KMS-11 (cell line): Measurements from ENCODE around the gene MYBPC3.

Experiments used
- H2AFZ ChIP-seq: fragments of 200-600 bp; sonication (generic); 2 replicates; pipeline ENCODE4 v1.6.1; 2016; ENCODE audit warnings: antibody characterized with exemption, mixed run types, low read depth
- H3K27ac ChIP-seq: fragments of 200-600 bp; sonication (generic); 2 replicates; pipeline ENCODE4 v1.6.1; 2016; ENCODE audit warnings: mild to moderate bottlenecking, mixed run types
- H3K27me3 ChIP-seq: fragments of 200-600 bp; sonication (generic); 2 replicates; pipeline ENCODE4 v1.6.1; 2017; ENCODE audit warnings: mild to moderate bottlenecking, low read depth, mixed run types, moderate library complexity; ENCODE audit not compliant: insufficient read depth
- H3K36me3 ChIP-seq: fragments of 200-600 bp; sonication (generic); 2 replicates; pipeline ENCODE4 v1.6.1; 2017; ENCODE audit warnings: mild to moderate bottlenecking, mixed run types; ENCODE audit not compliant: insufficient read depth
- H3K4me1 ChIP-seq: fragments of 200-600 bp; sonication (generic); 2 replicates; pipeline ENCODE4 v1.6.1; 2016; ENCODE audit warnings: mild to moderate bottlenecking, low read depth, mixed run types; ENCODE audit not compliant: poor library complexity, severe bottlenecking
- H3K4me2 ChIP-seq: fragments of 200-600 bp; sonication (generic); 2 replicates; pipeline ENCODE4 v1.7.0; 2016; ENCODE audit warnings: mild to moderate bottlenecking, mixed run types
- H3K4me3 ChIP-seq: fragments of 200-600 bp; sonication (generic); IDR thresholded peaks from 2 replicates; pipeline ENCODE4 v1.6.1; 2017; ENCODE audit warnings: low read depth, low read length, mixed read lengths; ENCODE audit not compliant: insufficient read depth
- H3K79me2 ChIP-seq: fragments of 200-600 bp; sonication (generic); 2 replicates; pipeline ENCODE4 v1.6.1; 2016; ENCODE audit warnings: low read depth, mixed run types; ENCODE audit not compliant: insufficient read depth
- H3K9ac ChIP-seq: fragments of 200-600 bp; sonication (generic); 2 replicates; pipeline ENCODE4 v1.6.1; 2016; ENCODE audit warnings: mild to moderate bottlenecking, mixed run types
- H4K20me1 ChIP-seq: fragments of 200-600 bp; sonication (generic); 2 replicates; pipeline ENCODE4 v1.6.1; 2016; ENCODE audit warnings: mild to moderate bottlenecking, mixed run types; ENCODE audit not compliant: insufficient read depth
- TF ChIP-seq, protein P1 (sequence below): fragments of 200-600 bp; sonication (generic); conservative IDR thresholded peaks from 2 replicates; pipeline ENCODE4 v1.6.1; 2017; ENCODE audit warnings: low read depth, mild to moderate bottlenecking, antibody characterized with exemption, low read length, moderate library complexity, mixed read lengths

The MYBPC3 gene

DNA sequence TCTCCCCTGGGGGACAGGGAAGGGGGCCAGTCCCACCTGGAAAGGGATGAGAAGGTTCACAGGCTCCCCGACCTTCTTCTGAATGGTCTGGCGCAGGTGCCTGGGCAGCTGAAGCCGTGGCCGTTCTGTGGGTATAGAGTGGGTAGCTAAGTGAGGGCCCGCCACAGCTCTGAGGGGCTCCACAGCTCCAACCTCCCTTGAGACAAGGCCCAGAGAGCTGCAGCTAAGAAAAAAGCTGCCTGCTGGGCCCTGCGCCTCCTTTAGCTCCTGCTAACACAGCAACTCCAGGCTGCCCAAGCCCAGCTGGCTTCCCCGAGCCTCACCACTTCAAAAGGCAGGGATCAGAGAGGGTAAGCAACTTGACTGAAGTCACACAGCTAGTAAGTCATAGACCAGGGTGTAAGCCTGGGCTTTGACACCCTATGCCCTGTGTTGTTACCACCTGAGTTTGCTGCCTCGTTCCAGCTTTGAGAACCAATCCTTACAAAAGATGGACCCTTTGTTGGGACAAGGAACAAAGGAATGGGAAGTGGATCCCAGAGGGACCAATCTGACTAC is 18.5 kb downstream of the MYBPC3 start:
- Histone ChIP-seq H3K4me2 (no peak overlapping the region), H3K9ac (no peak overlapping the region), H3K4me3 (no peak overlapping the region), H3K79me2 (no peaks in the 10 kb centered on the region), H2AFZ (no peak overlapping the region), H3K27ac (no peak overlapping the region), H3K27me3 (no peaks in the 10 kb centered on the region), H4K20me1 (no peaks in the 10 kb centered on the region), H3K36me3 (no peaks in the 10 kb centered on the region), H3K4me1 (no peaks in the 10 kb centered on the region)
- TF ChIP-seq, protein P1, sequence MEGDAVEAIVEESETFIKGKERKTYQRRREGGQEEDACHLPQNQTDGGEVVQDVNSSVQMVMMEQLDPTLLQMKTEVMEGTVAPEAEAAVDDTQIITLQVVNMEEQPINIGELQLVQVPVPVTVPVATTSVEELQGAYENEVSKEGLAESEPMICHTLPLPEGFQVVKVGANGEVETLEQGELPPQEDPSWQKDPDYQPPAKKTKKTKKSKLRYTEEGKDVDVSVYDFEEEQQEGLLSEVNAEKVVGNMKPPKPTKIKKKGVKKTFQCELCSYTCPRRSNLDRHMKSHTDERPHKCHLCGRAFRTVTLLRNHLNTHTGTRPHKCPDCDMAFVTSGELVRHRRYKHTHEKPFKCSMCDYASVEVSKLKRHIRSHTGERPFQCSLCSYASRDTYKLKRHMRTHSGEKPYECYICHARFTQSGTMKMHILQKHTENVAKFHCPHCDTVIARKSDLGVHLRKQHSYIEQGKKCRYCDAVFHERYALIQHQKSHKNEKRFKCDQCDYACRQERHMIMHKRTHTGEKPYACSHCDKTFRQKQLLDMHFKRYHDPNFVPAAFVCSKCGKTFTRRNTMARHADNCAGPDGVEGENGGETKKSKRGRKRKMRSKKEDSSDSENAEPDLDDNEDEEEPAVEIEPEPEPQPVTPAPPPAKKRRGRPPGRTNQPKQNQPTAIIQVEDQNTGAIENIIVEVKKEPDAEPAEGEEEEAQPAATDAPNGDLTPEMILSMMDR: no peak

DNA sequence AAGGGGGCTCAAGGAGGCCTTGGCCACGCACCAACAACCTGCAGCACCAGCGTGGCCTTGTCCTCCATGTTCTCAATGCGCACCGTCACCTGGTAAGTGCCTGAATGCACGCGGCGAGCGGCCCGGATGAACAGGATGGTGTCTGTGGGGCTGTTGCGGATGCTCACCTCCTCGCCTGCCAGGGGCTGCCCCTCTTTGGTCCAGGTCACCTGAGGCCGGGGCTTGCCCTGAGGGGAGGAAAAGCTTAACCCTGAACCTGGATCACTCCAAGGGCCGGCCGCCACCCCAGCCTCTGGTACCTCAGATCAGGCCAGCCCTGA is 19.0 kb downstream of the MYBPC3 start:
- H3K4me1 ChIP-seq: no peaks in the 10 kb centered on the region
- no peak overlapping the region for H3K4me2 ChIP-seq
- H3K27ac ChIP-seq: no peak overlapping the region
- no peaks in the 10 kb centered on the region for H3K36me3 ChIP-seq
- no peak overlapping the region for H3K9ac ChIP-seq
- no peak overlapping the region for H2AFZ ChIP-seq
- H3K4me3 ChIP-seq: no peak overlapping the region
- no peaks in the 10 kb centered on the region for H3K27me3 ChIP-seq
- TF ChIP-seq, protein P1: no peak
- H4K20me1 ChIP-seq: no peaks in the 10 kb centered on the region
- H3K79me2 ChIP-seq: no peaks in the 10 kb centered on the region

DNA sequence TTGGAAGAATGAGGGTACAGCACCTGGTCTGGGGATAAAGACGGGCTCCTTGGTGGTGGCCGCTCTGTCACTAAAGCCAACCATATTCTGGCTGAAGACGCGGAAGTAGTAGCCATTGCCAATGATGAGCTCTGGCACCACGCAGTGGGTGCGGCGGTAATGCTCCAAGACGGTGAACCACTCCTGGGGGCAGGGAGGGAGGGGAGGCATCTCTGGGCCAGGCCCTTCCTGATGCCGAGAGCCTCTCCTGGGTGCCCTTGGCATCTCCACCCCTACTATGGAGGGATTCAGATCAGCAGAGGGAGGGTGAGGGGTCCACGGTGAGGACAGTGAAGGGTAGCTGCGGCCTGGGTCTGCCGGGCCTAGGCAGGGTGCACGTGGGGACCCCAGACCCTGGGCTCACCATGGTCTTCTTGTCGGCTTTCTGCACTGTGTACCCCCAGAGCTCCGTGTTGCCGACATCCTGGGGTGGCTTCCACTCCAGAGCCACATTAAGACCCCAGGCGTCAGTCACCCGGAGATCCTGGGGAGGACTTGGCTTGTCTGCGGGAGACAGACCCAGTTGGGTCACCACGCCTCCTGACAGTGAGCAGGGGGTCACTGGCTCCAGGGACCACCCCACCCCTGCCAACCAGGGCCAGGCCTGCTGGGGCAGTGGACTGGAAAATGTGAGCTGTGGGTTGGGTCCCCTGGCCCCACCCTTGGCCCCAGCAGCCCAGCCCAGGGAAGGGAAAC is 19.5 kb downstream of the MYBPC3 start:
- no peaks in the 10 kb centered on the region for H4K20me1 ChIP-seq
- TF ChIP-seq, protein P1: no peak
- H3K27ac ChIP-seq: no peak overlapping the region
- no peak overlapping the region for H3K4me2 ChIP-seq
- H3K4me1 ChIP-seq: no peaks in the 10 kb centered on the region
- no peak overlapping the region for H3K4me3 ChIP-seq
- H3K36me3 ChIP-seq: no peaks in the 10 kb centered on the region
- no peaks in the 10 kb centered on the region for H3K79me2 ChIP-seq
- no peaks in the 10 kb centered on the region for H3K27me3 ChIP-seq
- H2AFZ ChIP-seq: no peak overlapping the region
- no peak overlapping the region for H3K9ac ChIP-seq

DNA sequence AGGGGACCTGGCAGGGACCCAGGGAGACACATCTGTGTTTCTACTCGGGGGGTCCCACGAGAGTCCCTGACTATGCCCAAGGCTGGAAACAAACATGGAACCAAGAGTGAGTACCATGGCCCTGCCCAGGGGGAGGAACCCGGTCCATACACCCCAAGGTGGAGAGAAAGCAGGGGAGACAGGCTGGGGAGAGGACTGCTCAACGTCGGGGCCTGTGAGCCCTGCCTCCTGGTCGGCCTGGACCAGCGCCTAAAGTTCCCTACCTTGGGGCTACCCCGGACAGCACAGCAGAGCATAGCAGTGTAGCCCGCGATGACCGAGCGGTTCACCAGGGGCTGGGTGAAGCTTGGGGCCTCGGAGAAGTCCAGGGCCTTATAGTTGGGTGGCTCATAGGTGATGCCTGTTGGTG is 20.2 kb downstream of the MYBPC3 start:
- Histone ChIP-seq H3K4me3 (no peak overlapping the region), H3K4me1 (no peaks in the 10 kb centered on the region), H3K36me3 (no peaks in the 10 kb centered on the region), H3K27me3 (no peaks in the 10 kb centered on the region), H3K27ac (no peak overlapping the region), H4K20me1 (no peaks in the 10 kb centered on the region), H2AFZ (no peak overlapping the region), H3K9ac (no peak overlapping the region), H3K79me2 (no peaks in the 10 kb centered on the region), H3K4me2 (no peak overlapping the region)
- TF ChIP-seq, protein P1: no peak
